ENCODE measurements around the gene VCAM1. TPM values are rescaled to one million over a fixed set of nuclear protein-coding genes. Genes with fewer than 3 reads are reported as not detected.

The VCAM1 gene
- total RNA-seq (2012; rRNA removed) (19.7 and 21.1 TPM in 2 replicates), polyA plus RNA-seq (2012; rRNA removed) (5.7 and 10.1 TPM in 2 replicates), Bru-seq, nascent RNA (percentile 97 among the genes with signal in this experiment), BruChase-seq, experiment 1, labeled RNA remaining after a 6-hour chase (percentile 99 among the genes with signal in this experiment), BruChase-seq, experiment 2, labeled RNA remaining after a 2-hour chase (percentile 98 among the genes with signal in this experiment)
- 1.8 and 2.7 TPM in 2 replicates for polyA plus RNA-seq (2012; cell fraction: cytosol; rRNA removed)
- polyA plus RNA-seq (2012; cell fraction: nucleus; rRNA removed; ENCODE audit: low replicate concordance) = 0.70 and 8.8 TPM in 2 replicates
- long read RNA-seq, transcript VCAM1-201 (9 exons, 3,083 nt) = major isoform, 1,113 of 1,382 reads
- long read RNA-seq, transcript VCAM1-205 (1 exons, 3,865 nt) = minor isoform, 168 of 1,382 reads
- long read RNA-seq, transcript VCAM1-202 (8 exons, 2,812 nt) = minor isoform, 5 of 1,382 reads
- long read RNA-seq, partial matches to known transcripts = 49 of 1,382 reads
- long read RNA-seq, other reads (novel, unspliced or antisense) = 43 of 1,382 reads

- H4K8ac ChIP-seq (ENCODE audit: low read depth in 2 of 2, low read length in 2 of 2) = peak within 1 kb of the TSS; percentile 82 to 84
Measured at GRCh38 chr1:100719490-100719889, at the start of gene VCAM1. TSS of gene VCAM1 (plus strand) at chr1:100719742. CDS start at chr1:100719861, 119 bp downstream.

More at GRCh38 chr1:100719490-100719889, at the start of gene VCAM1:
- no TSS peak for BruUV-seq (replicated peaks)
- Histone ChIP-seq H4K91ac (ENCODE audit: insufficient read depth, low read depth, low read length) (peak within 1 kb of the TSS; percentile 90), H4K5ac (ENCODE audit: low read depth, low read length) (peak within 1 kb of the TSS; percentile 96), H3K36me3 (ENCODE audit: control insufficient read depth, insufficient read depth, low read length) (peaks cover 2% of the 10 kb centered on the region; the same call in 1 of the 2 replicates), H3K56ac (ENCODE audit: extremely low read depth, insufficient read depth, low read length) (peak within 1 kb of the TSS; percentile 74; the same call in 1 of the 2 replicates), H2AK9ac (replicated peaks; ENCODE audit: low read depth, low read length, poor library complexity) (peak within 1 kb of the TSS; percentile 6), H3K18ac (ENCODE audit: low read depth, low read length) (peak within 1 kb of the TSS; percentile 95), H3K9ac (ENCODE audit: low read depth, low read length) (peak within 1 kb of the TSS; percentile 86), H3K4me2 (ENCODE audit: low read depth, low read length) (peak within 1 kb of the TSS; percentile 92), H3K27ac (ENCODE audit: insufficient read depth, low read length) (peak within 1 kb of the TSS; percentile 79), H3K79me1 (ENCODE audit: low read depth in 1 of 2, low read length in 2 of 2) (no peaks in the 10 kb centered on the region), H3K9me1 (ENCODE audit: insufficient read depth, low read length) (no peaks in the 10 kb centered on the region; the same call in 1 of the 2 replicates), H2BK20ac (ENCODE audit: low read depth, low read length) (peak within 1 kb of the TSS; percentile 88), H4K20me1 (ENCODE audit: insufficient read depth, low read length) (no peaks in the 10 kb centered on the region), H2BK5ac (ENCODE audit: low read depth, low read length, poor library complexity, severe bottlenecking) (peak within 1 kb of the TSS; percentile 16), H3K27me3 (ENCODE audit: control insufficient read depth, insufficient read depth, low read length) (no peaks in the 10 kb centered on the region), H2AFZ (replicated peaks; ENCODE audit: low read length, poor library complexity) (peak within 1 kb of the TSS; percentile 59), H2BK120ac (ENCODE audit: low read depth, low read length) (peak within 1 kb of the TSS; percentile 75), H3K9me3 (ENCODE audit: control insufficient read depth, insufficient read depth, low read length) (no peaks in the 10 kb centered on the region), H2AK5ac (ENCODE audit: low read depth, low read length) (peak within 1 kb of the TSS; percentile 43; the same call in 1 of the 2 replicates), H3K4ac (ENCODE audit: low read depth, low read length) (peak within 1 kb of the TSS; percentile 75), H3K4me1 (ENCODE audit: control insufficient read depth, insufficient read depth, low read length) (peaks cover 4% of the 10 kb centered on the region), H2BK15ac (ENCODE audit: low read depth, low read length) (peak within 1 kb of the TSS; percentile 95), H3K4me3 (ENCODE audit: insufficient read depth, low read depth, low read length) (peak within 1 kb of the TSS; percentile 43), H3K23ac (ENCODE audit: low read depth, low read length) (peak within 1 kb of the TSS; percentile 90), H3K14ac (replicated peaks; ENCODE audit: low read depth, low read length) (peak within 1 kb of the TSS; percentile 67)
- peak; percentile 53 for ATAC-seq (ENCODE audit: low read depth)
- in situ Hi-C loops (cut with MboI; ENCODE audit: low sequenced_read_pairs) = no loop called here
- peak; percentile 57 for DNase-seq
- ChIA-PET CTCF (no interaction called here), POLR2A (ENCODE audit: unreplicated experiment) (no interaction called here)
- TF ChIP-seq POLR2A (IDR thresholded peaks at IDR 0.05; ENCODE audit: low read depth, low read length) (peak; percentile 69; the same call in 1 of the 2 replicates), FOS (IDR thresholded peaks at IDR 0.05; ENCODE audit: low read depth, low read length) (no peak), BHLHE40 (IDR thresholded peaks at IDR 0.05; ENCODE audit: low read depth, low read length) (no peak), NFE2L2 (IDR thresholded peaks at IDR 0.05; ENCODE audit: low read depth, low read length) (no peak)
- intact Hi-C loops (cut with micrococcal nuclease) = no loop called here
- no CpG with 5 or more reads among the region's 7 CpGs for WGBS, 2 experiments (ENCODE audit: extremely low coverage in 2 of 2, insufficient read length in 1 of 2)
- dilution Hi-C loops (cut with HindIII; ENCODE audit: low sequenced_read_pairs, unreplicated experiment) = no loop called here

Data from IMR-90 (cell line).